HG02852 (cell line): ENCODE results near the gene PGLYRP4.

Experiments
- ATAC-seq: cut with Tn5 transposase; IDR thresholded peaks from one replicate; pipeline ENCODE4 v1.9.1; 2021; ENCODE audit warnings: mild to moderate bottlenecking, moderate library complexity; ENCODE audit not compliant: unreplicated experiment

Gene PGLYRP4

DNA sequence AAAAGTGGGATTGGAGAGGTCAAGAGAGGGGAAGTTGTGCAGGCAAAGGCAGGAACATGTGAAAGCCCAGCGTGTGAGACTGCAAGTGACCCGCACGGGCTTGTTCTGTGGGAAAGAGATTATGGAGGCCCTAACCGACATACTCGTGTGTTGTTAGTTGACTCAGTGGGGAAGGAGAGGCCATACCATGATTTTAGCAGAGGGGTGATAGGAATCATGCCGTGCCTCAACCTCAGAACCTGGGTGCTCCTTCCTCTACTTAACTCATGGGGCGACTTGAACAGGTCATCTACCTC is 55.2 kb downstream of the PGLYRP4 start:
- ATAC-seq, result no peak

DNA sequence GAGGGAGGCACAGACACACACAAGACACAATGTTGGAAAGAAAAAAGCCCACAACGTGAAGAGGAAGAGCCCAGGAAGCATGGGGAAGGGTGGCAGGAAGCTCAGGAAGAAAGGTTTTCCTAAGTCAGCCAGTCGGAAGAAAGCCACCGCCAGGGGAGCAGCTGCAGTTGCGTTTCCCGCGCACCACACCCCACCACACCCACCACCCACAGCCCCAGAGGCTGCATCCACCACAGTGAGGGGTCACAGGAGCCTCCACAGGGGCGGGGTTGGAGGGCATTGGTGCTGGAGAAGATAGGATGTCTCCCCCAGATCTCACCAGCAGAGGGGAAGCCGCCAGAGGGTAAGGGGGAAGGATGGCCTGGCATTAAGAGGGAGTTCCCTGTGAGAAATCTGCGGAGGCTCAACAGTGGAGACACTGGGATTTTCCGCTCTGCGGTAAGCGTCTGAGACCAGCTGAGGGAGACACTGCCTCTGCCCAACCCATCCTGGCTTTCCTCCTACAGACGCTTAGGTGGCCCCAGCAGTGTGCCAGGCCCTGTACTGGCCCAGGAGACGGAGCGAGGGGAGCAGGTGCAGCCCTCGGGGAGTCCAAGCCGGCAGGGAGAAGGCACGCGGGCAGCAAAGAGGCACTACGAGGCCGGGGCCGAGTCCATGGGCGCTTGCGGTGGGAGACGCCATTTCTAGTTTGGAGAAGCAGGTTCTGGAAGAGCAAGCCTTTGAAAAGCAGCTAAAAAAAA is 55.7 kb downstream of the PGLYRP4 start:
- no peak for ATAC-seq

DNA sequence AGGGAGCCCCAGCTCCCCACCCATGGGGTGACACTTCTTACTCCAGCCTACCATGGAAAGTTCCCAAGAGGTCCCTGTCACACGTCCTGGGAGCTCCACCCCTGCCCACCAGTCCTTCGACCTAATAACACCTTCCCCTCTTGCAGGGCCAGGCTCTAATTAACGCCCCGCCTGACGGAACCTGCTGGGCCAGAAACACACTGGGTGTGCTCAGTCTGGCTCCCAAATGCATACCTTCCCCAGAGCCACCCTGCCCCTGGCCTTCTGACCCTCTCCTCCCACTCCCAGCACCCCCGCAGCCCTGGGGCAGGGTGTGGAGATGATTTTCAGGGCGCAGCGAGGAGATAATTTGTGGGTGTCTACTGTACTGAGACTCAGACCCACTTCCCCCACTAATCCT is 56.5 kb downstream of the PGLYRP4 start:
- ATAC-seq, result no peak

DNA sequence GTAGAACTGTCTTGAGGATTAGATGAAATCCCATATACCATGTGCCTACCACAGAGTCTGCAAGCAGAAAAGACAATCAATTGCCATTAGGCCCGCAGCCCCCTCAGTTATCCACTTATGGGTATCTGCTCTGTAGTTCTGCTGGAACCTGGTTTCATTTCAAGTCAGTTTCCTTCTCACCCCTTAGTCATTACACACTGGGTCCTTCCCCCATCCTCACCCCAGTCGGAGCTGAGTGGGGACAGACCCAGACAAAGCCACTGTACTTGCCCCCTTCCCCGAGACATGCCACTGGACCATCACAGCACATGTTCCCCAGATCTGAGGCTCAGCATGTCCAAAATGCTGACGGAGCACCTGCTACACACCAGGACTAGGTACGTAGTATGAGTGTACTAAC is 57.1 kb downstream of the PGLYRP4 start:
- ATAC-seq, result peak; percentile 67

DNA sequence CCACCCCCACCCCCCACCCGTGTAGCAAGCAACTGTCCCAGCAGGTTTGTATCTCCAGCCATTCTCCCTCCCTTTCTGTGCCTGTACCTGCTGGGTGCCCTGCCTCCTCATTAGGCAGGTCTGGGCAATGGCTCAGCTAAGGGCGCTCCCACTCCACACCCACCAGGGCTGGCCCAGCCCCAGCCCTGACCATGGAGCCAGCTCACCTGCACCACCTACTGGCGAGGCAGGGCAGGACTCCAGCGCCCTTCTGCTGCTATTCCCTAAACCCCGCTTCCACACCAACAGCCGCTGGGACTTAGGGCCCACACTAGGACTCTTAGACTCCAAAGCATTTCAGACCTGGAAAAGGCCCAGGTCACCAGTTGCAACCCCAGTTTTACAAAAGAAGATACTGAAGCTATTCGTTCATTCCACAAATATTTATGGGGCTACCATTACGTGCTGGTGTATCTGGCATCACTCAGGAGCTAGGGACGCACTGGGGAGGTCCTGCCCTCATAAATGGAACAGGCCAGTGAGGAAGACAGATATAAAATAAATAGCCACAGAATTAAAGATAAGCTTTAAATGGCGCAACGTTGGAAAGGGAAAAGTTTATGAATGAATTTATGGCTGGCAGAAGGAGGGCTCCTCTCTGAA is 59.9 kb downstream of the PGLYRP4 start:
- no peak for ATAC-seq
